HG02642 (cell line): ENCODE data around the gene DYRK1A.

ENCODE experiments used
- ATAC-seq: cut with Tn5 transposase; IDR thresholded peaks from one replicate; pipeline ENCODE4 v1.9.1; 2021; ENCODE audit warnings: mild to moderate bottlenecking; ENCODE audit not compliant: unreplicated experiment, poor library complexity

Gene DYRK1A

GRCh38 chr21:37472581-37472980 is 106.0 kb downstream of the DYRK1A start:
- ATAC-seq, result no peak

- no peak for ATAC-seq
Observed at GRCh38 chr21:37473491-37473890, 106.9 kb downstream of the DYRK1A start.

GRCh38 chr21:37474342-37474741 is 107.8 kb downstream of the DYRK1A start:
- ATAC-seq, result no peak

- no peak for ATAC-seq
Observed at GRCh38 chr21:37475186-37475868, 108.8 kb downstream of the DYRK1A start.

- no peak for ATAC-seq
Observed at GRCh38 chr21:37478794-37479193, 112.2 kb downstream of the DYRK1A start.

- ATAC-seq, result no peak
Observed at GRCh38 chr21:37483776-37484175, 117.2 kb downstream of the DYRK1A start.

- no peak for ATAC-seq
Observed at GRCh38 chr21:37484535-37485474, 118.2 kb downstream of the DYRK1A start.

GRCh38 chr21:37489553-37489952 is 123.0 kb downstream of the DYRK1A start:
- no peak for ATAC-seq

GRCh38 chr21:37490084-37490483 is 123.5 kb downstream of the DYRK1A start:
- ATAC-seq, result no peak

GRCh38 chr21:37496972-37497371 is 130.4 kb downstream of the DYRK1A start:
- no peak for ATAC-seq

- ATAC-seq, result no peak
Observed at GRCh38 chr21:37498664-37499063, 132.1 kb downstream of the DYRK1A start.

GRCh38 chr21:37502947-37503346 is 136.4 kb downstream of the DYRK1A start:
- ATAC-seq, result no peak

- no peak for ATAC-seq
Observed at GRCh38 chr21:37503848-37504467, 137.4 kb downstream of the DYRK1A start.

- ATAC-seq, result no peak
Observed at GRCh38 chr21:37505963-37506362, 139.4 kb downstream of the DYRK1A start.

GRCh38 chr21:37507716-37508115 is 141.1 kb downstream of the DYRK1A start:
- ATAC-seq, result no peak

- ATAC-seq, result no peak
Observed at GRCh38 chr21:37508341-37508740, 141.8 kb downstream of the DYRK1A start.

- no peak for ATAC-seq
Observed at GRCh38 chr21:37509802-37510393, 143.3 kb downstream of the DYRK1A start.

- ATAC-seq, result no peak
Observed at GRCh38 chr21:37511848-37512247, 145.3 kb downstream of the DYRK1A start.

- ATAC-seq, result no peak
Observed at GRCh38 chr21:37513383-37513782, 146.8 kb downstream of the DYRK1A start.

- ATAC-seq, result no peak
Observed at GRCh38 chr21:37514038-37514667, 147.6 kb downstream of the DYRK1A start.
